ENCODE results near the gene ANKLE1.

Gene ANKLE1

DNA sequence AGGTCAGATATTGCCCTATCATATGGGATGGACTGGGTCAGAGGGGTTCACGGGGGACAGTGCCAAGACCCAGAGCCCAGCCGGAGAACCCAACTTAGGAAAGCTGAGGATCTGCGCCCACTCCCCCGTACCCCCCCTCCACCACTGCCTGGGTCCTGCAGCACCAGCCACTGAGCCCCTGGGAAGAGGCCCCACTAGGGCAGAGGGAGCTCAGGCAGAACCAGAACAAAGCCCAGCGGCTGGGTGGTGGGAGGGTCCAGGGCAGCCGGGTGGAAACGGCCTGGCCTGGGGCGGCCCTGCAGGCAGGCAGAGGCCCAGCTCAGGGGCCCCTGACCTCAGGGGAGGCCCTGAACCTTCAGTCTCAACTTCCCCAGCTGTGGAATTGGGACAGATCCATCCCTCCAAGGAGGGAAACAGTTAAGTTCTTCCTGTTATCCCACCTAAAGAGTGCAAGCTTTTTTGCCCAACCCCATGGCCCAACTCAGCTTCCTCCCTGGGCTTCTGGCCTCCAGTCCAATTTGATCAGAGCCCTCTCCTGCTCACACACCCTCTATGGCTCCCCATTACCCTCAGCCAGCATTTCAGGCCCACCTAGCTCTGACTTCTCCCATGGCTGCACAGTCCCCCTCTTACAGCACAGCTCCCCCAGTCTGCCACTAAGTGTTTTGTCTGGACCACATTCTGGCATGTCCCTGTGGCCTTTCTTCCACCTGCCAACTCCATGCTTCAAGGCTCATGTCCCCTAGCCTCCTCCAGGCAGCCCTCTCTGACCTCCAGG lies 39.1 kb upstream of the ANKLE1 start:
- no peak overlapping the region for H2BK120ac ChIP-seq (ENCODE audit: low read depth, low read length)
- H3K18ac ChIP-seq (ENCODE audit: low read length): peak overlapping the region; percentile 2
- no peak overlapping the region for H3K4ac ChIP-seq (ENCODE audit: low read length)
- no peak for DNase-seq (ENCODE audit: low spot score)
- no peak overlapping the region for H2BK5ac ChIP-seq (ENCODE audit: low read length)
- no peak overlapping the region for H2BK15ac ChIP-seq (ENCODE audit: low read length)
- no peak overlapping the region for H3K23ac ChIP-seq (ENCODE audit: low read depth, low read length, poor library complexity)
- peaks cover 18 to 31% of the 10 kb centered on the region in 2 donors for H3K4me1 ChIP-seq (ENCODE audit: control insufficient read depth in 2 of 2, insufficient read depth in 1 of 2, low read depth in 1 of 2, low read length in 2 of 2)
- H3K27me3 ChIP-seq (ENCODE audit: control insufficient read depth in 3 of 3, insufficient read depth in 3 of 3, low read depth in 1 of 3, low read length in 3 of 3): no peaks in the 10 kb centered on the region
- H2AK5ac ChIP-seq (ENCODE audit: low read depth, low read length): no peak overlapping the region
- H3K4me3 ChIP-seq (ENCODE audit: low read length in 2 of 2): peak overlapping the region in 1 of 2 donors; percentile 92
- H4K91ac ChIP-seq (ENCODE audit: low read depth, low read length, poor library complexity): no peak overlapping the region
- no peak overlapping the region for H3K14ac ChIP-seq (ENCODE audit: low read length)
- H2BK12ac ChIP-seq (ENCODE audit: low read length): no peak overlapping the region
- no CpG with 5 or more reads among the region's 8 CpGs for WGBS, 2 donors (ENCODE audit: extremely low coverage in 2 of 2, insufficient read length in 2 of 2, insufficient replicate concordance in 1 of 2)
- no peak overlapping the region for H3K27ac ChIP-seq (replicated peaks; ENCODE audit: low read length)
- peak overlapping the region; percentile 57 for H3K9ac ChIP-seq (ENCODE audit: low read depth, low read length, poor library complexity)
- H2AFZ ChIP-seq (ENCODE audit: low read length): no peak overlapping the region
- H3K4me2 ChIP-seq (ENCODE audit: insufficient read depth, low read length, poor library complexity, severe bottlenecking): no peak overlapping the region
- no peak overlapping the region for H4K8ac ChIP-seq (ENCODE audit: low read depth, low read length)
- no peaks in the 10 kb centered on the region for H3K9me3 ChIP-seq (replicated peaks in 1 of 2; ENCODE audit: control insufficient read depth in 2 of 2, insufficient read depth in 1 of 2, low read depth in 1 of 2, low read length in 2 of 2)
- H3K36me3 ChIP-seq (replicated peaks in 1 of 2; ENCODE audit: control insufficient read depth in 2 of 2, insufficient read depth in 2 of 2, low read length in 2 of 2): peaks cover 6 to 33% of the 10 kb centered on the region in 2 donors
- H3K79me1 ChIP-seq (ENCODE audit: low read depth, low read length): peaks cover 18% of the 10 kb centered on the region

DNA sequence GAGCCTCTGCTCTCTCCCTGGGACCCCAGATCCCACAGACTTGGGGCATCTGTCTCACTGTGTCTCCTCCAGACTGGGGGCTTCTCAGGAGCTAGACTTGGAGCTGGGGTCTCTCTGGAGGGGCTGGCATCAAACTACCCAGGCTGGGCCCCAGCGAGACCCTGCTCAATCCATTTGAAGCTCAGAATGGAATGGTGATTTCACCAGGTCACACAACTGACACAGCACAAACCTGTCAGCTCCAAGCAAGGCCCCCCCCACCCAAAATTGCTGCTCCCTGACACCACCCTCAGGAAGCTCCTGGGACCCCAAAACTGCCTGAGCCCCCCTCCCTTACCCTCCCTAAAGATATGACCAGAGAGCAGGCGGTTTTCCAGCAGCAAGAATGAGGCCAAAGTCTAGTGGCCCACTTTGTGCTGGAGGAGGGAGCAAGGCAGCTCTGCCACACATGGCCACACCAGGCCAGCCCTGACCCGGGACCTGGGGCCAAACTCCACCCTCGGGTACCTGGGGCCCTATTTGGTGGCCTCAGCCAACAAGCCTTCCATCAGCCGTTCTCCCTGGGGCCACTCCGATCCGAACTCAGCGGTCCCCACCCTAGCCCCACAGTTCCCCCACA lies 38.4 kb upstream of the ANKLE1 start:
- Histone ChIP-seq H2BK12ac (ENCODE audit: low read length) (no peak overlapping the region), H2AK5ac (ENCODE audit: low read depth, low read length) (peak overlapping the region; percentile 61), H3K79me1 (ENCODE audit: low read depth, low read length) (peaks cover 18% of the 10 kb centered on the region), H3K4me1 (ENCODE audit: control insufficient read depth in 2 of 2, insufficient read depth in 1 of 2, low read depth in 1 of 2, low read length in 2 of 2) (peaks cover 25 to 38% of the 10 kb centered on the region in 2 donors), H2BK15ac (ENCODE audit: low read length) (no peak overlapping the region), H2BK5ac (ENCODE audit: low read length) (no peak overlapping the region), H2AFZ (ENCODE audit: low read length) (no peak overlapping the region), H3K23ac (ENCODE audit: low read depth, low read length, poor library complexity) (no peak overlapping the region), H3K36me3 (replicated peaks in 1 of 2; ENCODE audit: control insufficient read depth in 2 of 2, insufficient read depth in 2 of 2, low read length in 2 of 2) (peaks cover 3 to 26% of the 10 kb centered on the region in 2 donors), H4K91ac (ENCODE audit: low read depth, low read length, poor library complexity) (no peak overlapping the region), H2BK120ac (ENCODE audit: low read depth, low read length) (no peak overlapping the region), H3K4me2 (ENCODE audit: insufficient read depth, low read length, poor library complexity, severe bottlenecking) (peak overlapping the region; percentile 97), H3K4me3 (ENCODE audit: low read length in 2 of 2) (peak overlapping the region; percentile 91 to 92), H3K27me3 (ENCODE audit: control insufficient read depth in 3 of 3, insufficient read depth in 3 of 3, low read depth in 1 of 3, low read length in 3 of 3) (no peaks in the 10 kb centered on the region), H3K9ac (ENCODE audit: low read depth, low read length, poor library complexity) (no peak overlapping the region), H3K18ac (ENCODE audit: low read length) (peak overlapping the region; percentile 20), H3K14ac (ENCODE audit: low read length) (no peak overlapping the region), H3K9me3 (replicated peaks in 1 of 2; ENCODE audit: control insufficient read depth in 2 of 2, insufficient read depth in 1 of 2, low read depth in 1 of 2, low read length in 2 of 2) (no peaks in the 10 kb centered on the region), H4K8ac (ENCODE audit: low read depth, low read length) (no peak overlapping the region), H3K4ac (ENCODE audit: low read length) (no peak overlapping the region), H3K27ac (replicated peaks; ENCODE audit: low read length) (no peak overlapping the region)
- DNase-seq (ENCODE audit: low spot score): no peak
- no CpG with 5 or more reads among the region's 8 CpGs for WGBS, 2 donors (ENCODE audit: extremely low coverage in 2 of 2, insufficient read length in 2 of 2, insufficient replicate concordance in 1 of 2)

DNA sequence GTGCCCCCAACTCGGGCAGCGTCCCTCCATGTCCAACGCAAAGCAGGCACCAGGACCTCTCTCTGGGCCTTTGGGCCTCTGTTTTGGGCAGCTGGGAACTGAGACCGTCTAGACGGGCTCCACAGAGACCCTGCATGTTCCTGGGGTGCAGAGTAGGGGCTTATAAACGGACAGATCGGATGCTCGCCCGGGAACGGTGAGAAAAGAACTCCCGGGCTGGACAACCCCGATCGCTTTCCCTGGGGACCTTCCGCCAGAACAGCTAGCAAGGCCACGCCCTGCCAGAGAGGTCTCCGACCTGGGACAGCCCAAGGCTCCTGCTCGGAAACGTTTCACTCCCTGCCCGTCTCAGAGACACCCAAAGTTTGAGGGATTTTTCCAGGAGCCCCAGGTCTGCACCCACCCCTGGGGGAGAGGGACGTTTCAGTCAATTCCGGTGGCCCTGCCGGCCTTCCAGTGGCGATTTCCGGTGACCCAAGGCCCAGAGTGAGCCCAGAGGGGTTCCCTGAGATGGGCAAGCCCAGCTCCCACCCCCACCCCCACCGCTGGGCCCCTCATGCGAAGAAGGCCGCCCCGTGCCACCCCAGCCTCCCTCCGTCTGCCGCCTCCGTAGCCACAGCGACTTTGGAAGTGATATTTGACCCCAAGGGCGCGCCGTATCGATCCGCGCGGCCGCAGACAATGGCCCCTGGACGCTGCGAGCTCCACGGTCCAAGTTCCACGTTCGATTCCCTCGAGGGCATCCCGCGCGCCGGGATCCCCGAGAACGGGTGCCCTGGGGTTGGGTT lies 37.7 kb upstream of the ANKLE1 start:
- Histone ChIP-seq H3K79me1 (ENCODE audit: low read depth, low read length) (peaks cover 18% of the 10 kb centered on the region), H2BK120ac (ENCODE audit: low read depth, low read length) (no peak overlapping the region), H3K14ac (ENCODE audit: low read length) (peak overlapping the region; percentile 84), H2AFZ (ENCODE audit: low read length) (peak overlapping the region; percentile 43), H2BK15ac (ENCODE audit: low read length) (no peak overlapping the region), H3K4me2 (ENCODE audit: insufficient read depth, low read length, poor library complexity, severe bottlenecking) (peak overlapping the region; percentile 97), H3K18ac (ENCODE audit: low read length) (peak overlapping the region; percentile 95), H4K8ac (ENCODE audit: low read depth, low read length) (no peak overlapping the region), H3K36me3 (replicated peaks in 1 of 2; ENCODE audit: control insufficient read depth in 2 of 2, insufficient read depth in 2 of 2, low read length in 2 of 2) (peaks cover 3 to 20% of the 10 kb centered on the region in 2 donors), H3K4ac (ENCODE audit: low read length) (no peak overlapping the region), H3K9ac (ENCODE audit: low read depth, low read length, poor library complexity) (peak overlapping the region; percentile 95), H3K4me3 (ENCODE audit: low read length in 2 of 2) (peak overlapping the region; percentile 91 to 92), H2AK5ac (ENCODE audit: low read depth, low read length) (peak overlapping the region; percentile 99), H4K91ac (ENCODE audit: low read depth, low read length, poor library complexity) (no peak overlapping the region), H2BK12ac (ENCODE audit: low read length) (no peak overlapping the region), H3K9me3 (replicated peaks in 1 of 2; ENCODE audit: control insufficient read depth in 2 of 2, insufficient read depth in 1 of 2, low read depth in 1 of 2, low read length in 2 of 2) (no peaks in the 10 kb centered on the region), H3K27me3 (ENCODE audit: control insufficient read depth in 3 of 3, insufficient read depth in 3 of 3, low read depth in 1 of 3, low read length in 3 of 3) (no peaks in the 10 kb centered on the region), H2BK5ac (ENCODE audit: low read length) (no peak overlapping the region), H3K23ac (ENCODE audit: low read depth, low read length, poor library complexity) (peak overlapping the region; percentile 98), H3K4me1 (ENCODE audit: control insufficient read depth in 2 of 2, insufficient read depth in 1 of 2, low read depth in 1 of 2, low read length in 2 of 2) (peaks cover 28 to 44% of the 10 kb centered on the region in 2 donors), H3K27ac (replicated peaks; ENCODE audit: low read length) (no peak overlapping the region)
- WGBS, 2 donors (ENCODE audit: extremely low coverage in 2 of 2, insufficient read length in 2 of 2, insufficient replicate concordance in 1 of 2): no CpG with 5 or more reads among the region's 52 CpGs
- DNase-seq (ENCODE audit: low spot score): no peak
